NOMO-1 (cell line): ENCODE results near the gene ANKRD17.
"Not testable (repeated sequence)": the region's sequence is repeated elsewhere in the genome, so short reads cannot be mapped to it uniquely, and the experiment has no call there.

Source experiments
- DNase-seq, 2 experiments: peaks; one replicate each; lab custom pipeline; 2025; ENCODE audit not compliant: unreplicated experiment in 2 of 2; lab: John Stamatoyannopoulos, UW

The ANKRD17 gene

GRCh38 chr4:73203976-73204375 lies 54.6 kb downstream of the ANKRD17 start:
- not testable (repeated sequence) for DNase-seq

GRCh38 chr4:73197220-73197619 lies 61.4 kb downstream of the ANKRD17 start:
- DNase-seq: no peak

- no peak for DNase-seq
These were observed 64.5 kb downstream of the ANKRD17 start for GRCh38 chr4:73194064-73194463.

- no peak for DNase-seq
These were observed 64.9 kb downstream of the ANKRD17 start for GRCh38 chr4:73193659-73194058.

- DNase-seq: peak in 1 of 2 experiments; percentile 50
These were observed 65.4 kb downstream of the ANKRD17 start for GRCh38 chr4:73193155-73193554.

GRCh38 chr4:73189274-73189810 lies 69.3 kb downstream of the ANKRD17 start:
- no peak for DNase-seq

- no peak for DNase-seq
These were observed 71.3 kb downstream of the ANKRD17 start for GRCh38 chr4:73187325-73187724.

- no peak for DNase-seq
These were observed 72.7 kb downstream of the ANKRD17 start for GRCh38 chr4:73185903-73186302.

- peak in 1 of 2 experiments; percentile 88 for DNase-seq
These were observed 77.4 kb downstream of the ANKRD17 start for GRCh38 chr4:73181231-73181630.

- no peak for DNase-seq
These were observed 80.2 kb downstream of the ANKRD17 start for GRCh38 chr4:73178389-73178788.

- DNase-seq: no peak
These were observed 86.4 kb downstream of the ANKRD17 start for GRCh38 chr4:73172161-73172560.

GRCh38 chr4:73170518-73171198 lies 87.9 kb downstream of the ANKRD17 start:
- no peak for DNase-seq

GRCh38 chr4:73166212-73166611 lies 92.4 kb downstream of the ANKRD17 start:
- no peak for DNase-seq

GRCh38 chr4:73161527-73162185 lies 96.9 kb downstream of the ANKRD17 start:
- DNase-seq: no peak

- no peak for DNase-seq
These were observed 102.2 kb downstream of the ANKRD17 start for GRCh38 chr4:73156394-73156793.

GRCh38 chr4:73152893-73153292 lies 105.7 kb downstream of the ANKRD17 start:
- no peak for DNase-seq

- DNase-seq: no peak
These were observed 115.5 kb downstream of the ANKRD17 start for GRCh38 chr4:73142995-73143547.

GRCh38 chr4:73139991-73140390 lies 118.6 kb downstream of the ANKRD17 start:
- no peak for DNase-seq

GRCh38 chr4:73139245-73139644 lies 119.4 kb downstream of the ANKRD17 start:
- DNase-seq: no peak

GRCh38 chr4:73137121-73137520 lies 121.5 kb downstream of the ANKRD17 start:
- no peak for DNase-seq

GRCh38 chr4:73133784-73134183 lies 124.8 kb downstream of the ANKRD17 start:
- no peak for DNase-seq

GRCh38 chr4:73131281-73131680 lies 127.3 kb downstream of the ANKRD17 start:
- no peak for DNase-seq
